HG03280 (cell line): ENCODE data around the gene MARCHF9.
"Not testable (repeated sequence)": the region's sequence is repeated elsewhere in the genome, so short reads cannot be mapped to it uniquely, and the experiment has no call there.

ENCODE experiments used
- ATAC-seq: cut with Tn5 transposase; IDR thresholded peaks from one replicate; pipeline ENCODE4 v1.9.1; 2021; ENCODE audit warnings: mild to moderate bottlenecking, moderate library complexity; ENCODE audit not compliant: unreplicated experiment

The MARCHF9 gene

DNA sequence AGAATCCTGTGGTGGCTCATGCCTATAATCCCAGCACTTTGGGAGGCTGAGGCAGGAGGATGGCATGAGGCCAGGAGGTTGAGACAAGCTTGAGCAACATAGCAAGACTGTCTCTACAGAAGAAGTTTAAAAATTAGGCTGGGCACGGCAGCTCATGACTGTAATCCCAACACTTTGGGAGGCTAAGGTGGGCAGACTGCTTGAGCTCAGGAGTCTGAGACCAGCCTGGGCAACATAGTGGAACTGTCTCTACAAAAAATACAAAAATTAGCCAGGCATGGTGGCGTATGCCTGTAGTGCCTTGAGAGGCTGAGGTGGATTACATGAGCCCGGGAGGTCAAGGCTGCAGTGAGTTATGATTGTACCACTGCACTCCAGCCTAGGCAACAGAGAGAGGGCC is 13.0 kb downstream of the MARCHF9 start:
- ATAC-seq = no peak

DNA sequence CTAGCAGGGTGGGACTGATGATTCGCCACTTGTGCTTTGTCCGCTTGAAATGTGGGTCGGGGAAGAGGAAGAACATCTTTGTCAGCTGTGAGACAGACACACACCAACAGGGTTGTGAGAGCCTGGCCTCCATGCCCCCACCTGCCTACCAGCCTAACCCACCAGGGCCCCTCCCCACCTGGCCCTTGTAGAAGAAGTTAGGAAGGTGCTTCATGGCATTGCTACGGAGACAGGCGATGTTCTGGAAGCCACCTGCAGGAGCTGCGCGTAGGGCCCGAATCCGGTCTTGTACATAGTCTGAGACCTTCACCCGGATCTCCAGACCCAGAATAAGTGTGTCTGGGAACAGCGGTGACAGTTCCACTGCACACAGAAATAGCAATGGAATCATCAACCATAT is 14.7 kb downstream of the MARCHF9 start:
- ATAC-seq = no peak

DNA sequence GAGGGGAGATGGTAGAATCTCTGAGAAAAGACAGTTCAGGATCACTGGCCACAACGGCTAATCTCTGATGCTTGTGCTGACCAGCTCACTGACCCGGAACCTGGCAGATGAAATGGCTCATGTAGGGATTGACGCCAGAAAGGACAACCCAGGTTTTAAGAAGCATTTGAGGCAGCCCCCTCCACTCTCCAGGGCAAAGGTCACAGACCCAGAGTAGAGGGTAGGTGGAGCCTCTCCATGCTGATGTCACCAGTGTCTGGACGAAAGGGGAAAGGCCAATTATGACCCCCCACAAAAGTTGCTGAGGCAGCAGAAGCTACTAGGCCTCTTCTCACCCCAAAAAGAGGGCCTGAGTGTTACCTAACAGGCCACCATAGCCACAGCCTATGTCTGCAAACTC is 15.8 kb downstream of the MARCHF9 start:
- ATAC-seq = no peak

DNA sequence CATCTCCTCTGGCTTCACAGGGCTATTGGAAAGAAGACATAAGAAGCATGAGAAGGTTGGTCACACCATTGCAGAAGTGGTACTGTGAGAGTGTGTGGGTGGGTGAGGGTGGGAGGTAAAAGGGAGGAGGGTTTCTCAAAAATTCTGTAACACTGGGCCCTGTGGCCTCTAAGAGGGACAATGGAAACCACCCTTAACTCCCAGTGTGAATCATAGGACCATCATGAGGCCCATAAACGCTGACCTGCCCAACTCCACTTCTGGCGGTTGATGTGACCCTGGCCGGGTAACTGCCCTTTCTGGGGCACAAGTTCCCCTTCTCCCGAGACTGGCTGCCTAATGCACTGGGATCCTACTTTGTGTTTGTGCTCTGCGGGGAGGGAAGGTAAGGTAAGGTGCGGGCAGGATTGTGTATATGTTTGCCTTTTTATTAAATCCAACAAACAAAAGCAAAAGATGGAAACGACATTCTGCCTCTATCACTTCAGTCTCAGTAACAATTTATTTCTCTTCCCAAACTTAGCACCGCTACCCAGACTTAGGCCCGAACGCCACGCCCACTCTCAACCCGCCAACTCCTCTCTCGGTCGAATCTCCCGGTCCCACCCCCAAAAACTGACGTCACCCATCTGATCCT is 16.5 kb downstream of the MARCHF9 start:
- peak; percentile 73 for ATAC-seq

DNA sequence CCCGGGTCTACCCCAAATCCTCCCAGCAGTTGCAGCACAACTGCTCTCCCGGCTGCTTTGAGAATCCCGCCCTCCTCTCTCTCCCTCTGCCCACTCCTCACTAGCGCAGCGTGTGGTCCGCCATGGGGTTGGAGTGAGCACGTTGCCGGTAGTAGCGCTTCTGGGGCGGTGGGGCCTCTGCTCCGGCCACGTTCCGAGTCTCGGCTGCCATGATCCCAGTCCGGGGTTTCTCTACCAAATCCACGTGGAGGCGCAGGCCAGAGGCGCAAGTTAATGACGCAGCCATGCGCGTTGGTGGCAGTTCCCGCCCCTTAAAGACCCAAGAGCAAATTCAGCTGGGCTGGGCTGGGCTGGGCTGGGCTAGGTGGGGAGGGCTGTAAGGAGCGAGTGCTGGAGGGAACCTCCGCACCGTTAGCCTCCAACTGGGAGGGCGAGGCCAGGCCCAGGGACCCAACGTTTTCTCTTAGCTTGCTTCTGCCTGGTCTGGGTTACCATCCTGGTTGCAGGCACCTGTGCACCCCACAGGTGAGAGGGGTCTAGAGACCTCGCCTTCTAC is 17.0 kb downstream of the MARCHF9 start, which contains the start of gene METTL1:
METTL1 (minus strand) TSS at position 233 of the 556 bp plus-strand sequence; CDS start at position 211, 22 bp downstream.
- ATAC-seq = peak; percentile 78

DNA sequence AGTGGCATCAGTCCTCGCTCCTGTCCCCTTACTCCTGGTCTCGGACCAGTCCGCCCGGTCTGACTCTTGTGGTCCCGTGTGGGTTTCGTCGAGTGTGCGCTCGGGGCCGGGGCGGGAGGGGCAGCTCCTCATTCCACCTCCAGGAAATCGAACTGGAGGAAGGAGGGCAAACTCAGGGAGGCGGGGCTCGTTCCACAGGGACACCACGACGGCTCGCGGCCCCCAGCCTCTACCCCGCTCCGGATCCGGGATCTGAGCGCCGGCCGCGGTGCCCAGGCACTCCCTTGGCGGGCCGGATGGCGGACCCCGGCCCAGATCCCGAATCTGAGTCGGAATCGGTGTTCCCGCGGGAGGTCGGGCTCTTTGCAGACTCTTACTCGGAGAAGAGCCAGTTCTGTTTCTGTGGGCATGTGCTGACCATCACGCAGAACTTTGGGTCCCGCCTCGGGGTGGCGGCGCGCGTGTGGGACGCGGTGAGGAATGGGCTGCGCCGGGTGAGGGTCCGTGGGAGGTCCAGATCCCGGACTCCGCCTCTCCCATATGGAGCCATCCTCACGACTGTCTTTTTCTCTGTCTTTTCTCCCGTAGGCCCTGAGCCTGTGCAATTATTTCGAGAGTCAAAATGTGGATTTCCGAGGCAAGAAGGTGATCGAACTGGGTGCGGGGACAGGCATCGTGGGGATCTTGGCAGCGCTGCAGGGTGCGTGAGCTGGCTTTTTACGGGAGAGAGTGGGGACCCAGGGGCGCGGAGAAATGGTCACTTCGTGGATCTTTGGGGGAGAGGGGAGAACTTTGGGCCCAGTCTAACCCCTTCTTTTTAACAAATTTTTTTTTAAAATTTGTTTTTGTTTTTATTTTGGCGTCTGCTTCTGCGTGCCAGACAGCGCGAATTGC is 17.8 kb downstream of the MARCHF9 start, which contains the start of gene EEF1AKMT3:
EEF1AKMT3 (plus strand) TSS at position 186 of the 894 bp plus-strand sequence; CDS start at position 297, 111 bp downstream.
- ATAC-seq = peak; percentile 15

DNA sequence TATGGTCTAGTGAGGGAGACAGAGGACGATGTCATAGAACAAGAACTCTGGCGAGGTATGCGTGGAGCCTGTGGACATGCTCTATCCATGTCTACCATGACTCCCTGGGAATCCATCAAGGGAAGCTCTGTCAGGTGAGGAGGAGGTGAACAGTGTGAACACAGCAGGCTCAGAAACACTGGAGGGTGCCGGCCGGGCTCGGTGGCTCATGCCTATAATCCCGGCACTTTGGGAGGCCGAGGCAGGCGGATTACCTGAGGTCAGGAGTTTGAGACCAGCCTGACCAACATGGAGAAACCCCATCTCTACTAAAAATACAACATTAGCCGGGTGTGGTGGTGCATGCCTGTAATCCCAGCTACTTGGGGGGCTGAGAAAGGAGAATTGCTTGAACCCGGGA is 19.7 kb downstream of the MARCHF9 start:
- not testable (repeated sequence) for ATAC-seq

DNA sequence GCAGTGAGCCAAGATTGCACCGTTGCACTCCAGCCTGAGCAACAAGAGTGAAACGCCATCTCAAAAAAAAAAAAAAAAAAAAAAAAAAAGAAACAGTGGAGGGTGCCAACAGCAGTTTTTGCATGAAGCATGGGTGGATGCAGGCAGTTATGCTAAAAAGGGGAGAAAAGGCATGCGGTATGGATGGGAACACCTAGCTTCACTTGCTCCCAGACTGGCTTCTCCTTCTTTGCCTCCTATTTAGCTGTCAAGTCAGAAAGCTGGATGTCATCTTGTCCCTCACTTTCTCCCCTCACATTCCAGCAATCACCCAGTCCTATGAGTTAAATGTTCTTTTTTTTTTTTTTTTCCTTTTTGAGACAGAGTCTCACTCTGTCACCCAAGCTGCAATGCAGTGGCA is 20.1 kb downstream of the MARCHF9 start:
- ATAC-seq = no peak

DNA sequence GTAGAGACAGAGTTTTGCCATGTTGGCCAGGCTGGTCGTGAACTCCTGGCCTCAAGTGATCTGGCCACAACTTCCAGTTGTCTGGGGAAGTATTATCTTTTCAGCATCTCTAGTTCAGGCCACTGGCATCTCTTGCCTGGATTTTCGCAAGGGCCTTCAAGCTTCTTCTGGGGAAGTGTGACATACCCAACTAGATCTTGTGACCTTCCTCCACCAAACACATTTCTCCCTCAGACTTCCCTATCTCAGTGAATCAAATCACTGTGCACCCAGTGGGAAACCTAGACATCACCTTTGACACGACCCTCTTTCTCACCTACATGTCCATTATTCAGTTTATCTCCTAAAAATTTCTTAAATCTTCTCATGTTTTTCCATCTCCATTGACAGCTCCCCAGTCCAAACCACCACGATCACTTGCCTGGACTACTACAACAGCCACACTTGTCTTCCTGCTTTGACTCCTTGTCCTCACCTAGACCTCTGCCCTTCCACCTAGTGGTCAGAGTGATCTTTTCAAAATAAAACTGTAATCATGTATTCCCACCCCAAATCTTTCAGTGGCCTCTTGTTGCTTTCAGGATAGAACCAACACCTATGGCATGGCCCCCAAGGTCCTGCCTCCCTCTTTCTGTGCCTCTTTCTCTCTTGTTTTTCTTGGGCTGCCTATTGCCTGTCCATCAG is 20.8 kb downstream of the MARCHF9 start:
- ATAC-seq = no peak

DNA sequence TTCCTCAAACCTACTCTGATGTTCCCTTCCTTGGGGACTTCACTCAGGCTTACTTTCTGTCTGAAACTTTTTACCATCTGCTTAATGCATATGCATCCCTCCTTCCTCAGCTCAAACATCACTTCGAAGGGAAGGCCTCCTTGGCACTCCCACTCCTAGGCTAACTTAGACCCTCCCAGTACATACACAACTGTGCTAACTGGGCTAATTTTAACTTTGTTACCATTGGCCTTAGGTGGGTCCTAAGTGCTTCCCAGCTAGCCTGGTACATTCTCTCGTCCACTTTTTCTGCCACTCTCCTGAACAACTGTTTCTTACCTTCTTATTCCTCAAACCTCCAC is 21.3 kb downstream of the MARCHF9 start:
- no peak for ATAC-seq

DNA sequence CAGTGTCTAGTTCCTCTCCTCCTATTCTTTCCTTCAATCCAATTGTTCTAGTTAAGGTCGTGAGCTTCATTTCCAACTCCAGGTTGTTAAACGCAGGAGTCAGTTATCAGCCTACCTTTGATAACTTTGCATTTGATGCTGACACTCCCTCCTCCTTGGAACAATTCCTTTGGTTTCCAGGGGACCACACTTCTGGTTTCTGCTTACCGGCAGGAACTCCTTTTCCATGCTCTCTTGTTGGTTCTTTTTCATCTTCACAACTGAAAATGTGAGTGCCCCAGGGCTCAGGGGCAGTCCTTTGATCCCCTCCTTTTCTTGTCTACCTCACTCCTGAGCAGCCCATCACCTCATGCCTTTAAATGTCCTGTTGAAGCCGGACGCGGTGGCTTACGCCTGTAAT is 22.5 kb downstream of the MARCHF9 start:
- no peak for ATAC-seq

DNA sequence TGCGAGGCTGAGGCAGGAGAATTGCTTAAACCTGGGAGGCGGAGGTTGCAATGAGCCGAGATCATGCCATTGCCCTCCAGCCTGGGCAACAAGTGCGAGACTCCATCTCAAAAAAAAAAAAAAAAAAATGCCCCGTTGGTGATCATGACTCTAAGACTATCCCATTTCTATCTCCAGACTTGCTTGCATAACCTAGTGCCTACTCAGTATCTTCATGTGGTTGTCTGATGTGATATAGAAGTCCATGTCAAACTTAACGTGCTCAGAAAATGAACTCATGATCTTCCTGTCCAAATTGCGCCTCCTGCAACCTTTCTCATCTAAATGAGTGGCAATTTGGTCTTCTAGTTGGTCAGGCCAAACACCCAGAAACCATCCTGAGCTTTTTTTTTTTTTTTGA is 23.0 kb downstream of the MARCHF9 start:
- no peak for ATAC-seq

DNA sequence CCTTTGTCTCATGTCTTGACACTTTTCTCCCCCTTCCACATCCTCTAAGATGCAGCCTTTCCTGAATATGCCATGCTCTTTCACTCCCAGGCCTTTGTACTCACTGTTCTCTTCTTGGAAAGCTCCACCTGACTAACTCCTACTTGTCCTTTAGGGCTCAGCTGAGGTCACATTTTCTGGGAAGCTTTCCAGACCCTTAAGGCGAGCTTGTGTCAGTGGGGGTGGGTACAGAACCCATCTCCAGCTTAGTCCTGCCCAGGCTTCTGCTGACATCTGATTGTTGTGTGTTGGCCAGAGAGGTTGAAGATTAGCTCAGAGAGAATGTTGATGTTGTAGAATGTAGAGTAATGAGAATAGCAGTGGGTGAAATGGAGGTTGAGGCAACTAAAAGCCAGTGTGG is 24.8 kb downstream of the MARCHF9 start:
- no peak for ATAC-seq

DNA sequence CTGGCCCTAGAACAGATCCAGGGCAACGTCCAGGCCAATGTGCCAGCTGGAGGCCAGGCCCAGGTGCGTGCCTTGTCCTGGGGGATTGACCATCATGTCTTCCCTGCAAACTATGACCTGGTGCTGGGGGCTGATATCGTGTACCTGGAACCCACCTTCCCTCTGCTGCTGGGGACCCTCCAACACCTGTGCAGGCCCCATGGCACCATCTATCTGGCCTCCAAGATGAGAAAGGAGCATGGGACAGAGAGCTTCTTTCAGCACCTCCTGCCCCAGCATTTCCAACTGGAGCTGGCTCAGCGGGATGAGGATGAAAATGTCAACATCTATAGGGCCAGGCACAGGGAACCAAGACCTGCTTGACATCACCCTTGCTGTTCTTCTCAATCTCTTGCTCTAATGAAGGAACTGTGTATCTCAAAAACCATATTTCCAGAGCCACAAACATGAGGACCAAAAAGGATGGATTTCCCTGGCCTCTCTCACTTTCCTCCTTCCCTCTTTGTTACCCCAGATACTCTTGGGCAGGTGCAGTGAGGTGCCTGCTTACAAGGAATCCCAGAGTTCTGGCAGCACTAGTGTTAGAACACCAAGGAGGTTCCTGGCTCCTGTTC is 25.5 kb downstream of the MARCHF9 start:
- ATAC-seq = no peak

DNA sequence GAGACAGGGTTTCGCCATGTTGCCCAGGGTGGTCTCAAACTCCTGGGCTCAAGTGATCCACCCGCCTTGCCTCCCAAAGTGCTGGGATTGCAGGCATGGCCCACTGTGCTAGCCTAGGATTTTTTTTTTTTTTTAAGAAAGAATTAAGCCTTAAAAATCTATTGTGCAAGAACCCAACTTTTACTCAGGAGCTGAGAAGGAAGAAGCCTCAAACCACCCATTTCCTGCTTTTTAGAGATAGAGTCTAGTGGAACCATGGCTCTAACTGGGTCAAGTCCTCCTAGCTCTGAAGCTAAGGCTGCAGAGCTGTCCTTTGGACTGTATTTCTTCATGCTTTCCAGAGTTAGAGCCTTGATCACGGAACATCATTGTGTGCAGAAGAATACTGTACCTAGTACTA is 26.3 kb downstream of the MARCHF9 start:
- ATAC-seq = no peak

DNA sequence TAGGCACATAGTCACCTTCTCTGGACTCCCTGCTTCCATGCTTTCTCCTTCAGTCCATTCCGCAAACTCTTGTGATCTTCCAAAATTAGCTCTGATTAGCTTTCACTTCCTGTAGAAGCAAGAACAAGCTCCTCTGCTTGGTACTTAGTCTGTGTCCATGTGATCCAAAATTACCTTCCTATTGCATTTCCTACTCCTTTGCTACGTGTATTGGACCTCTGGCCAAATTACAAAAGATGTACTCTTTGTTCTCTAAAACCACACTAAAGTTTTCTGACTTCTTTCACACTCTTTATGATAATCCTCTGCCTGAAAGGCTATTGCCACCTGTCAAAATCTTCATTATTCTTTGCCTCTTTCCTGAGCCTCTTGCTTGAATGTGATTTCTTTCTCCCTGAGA is 26.9 kb downstream of the MARCHF9 start:
- ATAC-seq = no peak

DNA sequence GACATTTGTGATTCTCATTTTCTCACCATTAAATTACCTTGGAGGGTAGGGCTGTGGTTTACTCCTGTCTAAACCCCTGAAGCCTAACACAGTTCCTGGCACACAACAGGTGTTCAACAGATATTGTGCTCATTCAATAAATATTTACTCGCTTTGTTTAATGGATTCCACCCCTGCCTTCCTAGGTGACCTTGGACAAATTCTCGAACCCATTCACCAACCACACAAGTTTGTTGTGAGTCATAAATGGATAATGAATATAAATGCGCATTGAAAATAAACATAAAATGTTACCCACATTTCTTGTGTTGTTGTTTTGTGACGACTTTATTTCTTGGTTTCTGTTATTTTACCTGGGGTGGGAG is 27.3 kb downstream of the MARCHF9 start:
- peak; percentile 11 for ATAC-seq

DNA sequence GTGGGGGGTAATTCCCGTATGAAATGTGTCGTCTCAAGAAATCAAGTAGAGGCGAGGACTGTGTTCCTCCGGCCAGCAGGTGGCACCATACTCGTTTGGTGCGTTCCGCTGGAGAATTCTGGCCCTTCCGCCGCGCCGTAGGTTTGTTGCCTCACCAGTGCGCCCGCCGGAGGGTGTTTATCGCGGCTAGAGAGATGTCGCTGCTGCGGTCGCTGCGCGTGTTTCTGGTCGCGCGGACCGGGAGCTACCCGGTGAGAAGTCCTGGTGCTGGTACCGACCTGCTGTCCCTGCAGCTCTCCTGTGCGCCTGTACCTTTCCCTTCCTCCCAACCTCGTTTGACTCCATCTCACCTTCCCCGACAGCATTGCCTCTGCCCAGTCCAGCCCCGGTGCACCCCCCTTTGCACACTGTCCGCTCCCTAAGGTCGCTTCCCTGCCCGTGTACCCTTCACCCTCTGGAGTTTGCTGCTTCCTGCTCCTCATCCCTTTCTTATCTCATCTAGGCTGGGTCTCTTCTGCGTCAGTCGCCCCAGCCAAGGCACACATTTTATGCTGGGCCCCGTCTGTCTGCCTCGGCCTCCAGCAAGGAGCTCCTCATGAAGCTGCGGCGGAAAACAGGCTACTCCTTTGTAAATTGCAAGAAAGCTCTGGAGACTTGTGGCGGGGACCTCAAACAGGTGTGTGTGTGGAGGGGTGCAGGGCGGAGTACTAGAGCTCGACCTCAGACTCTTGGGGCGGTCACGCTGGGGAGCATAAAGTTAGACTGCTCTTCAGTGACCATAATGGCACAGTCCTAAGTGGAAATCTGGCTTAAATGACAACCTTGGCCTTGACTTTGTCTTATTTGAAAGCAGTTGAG is 27.9 kb downstream of the MARCHF9 start, which contains the start of gene TSFM:
TSFM (plus strand) TSS at position 180 of the 858 bp plus-strand sequence; CDS start at position 195, 15 bp downstream.
- ATAC-seq = peak; percentile 86

DNA sequence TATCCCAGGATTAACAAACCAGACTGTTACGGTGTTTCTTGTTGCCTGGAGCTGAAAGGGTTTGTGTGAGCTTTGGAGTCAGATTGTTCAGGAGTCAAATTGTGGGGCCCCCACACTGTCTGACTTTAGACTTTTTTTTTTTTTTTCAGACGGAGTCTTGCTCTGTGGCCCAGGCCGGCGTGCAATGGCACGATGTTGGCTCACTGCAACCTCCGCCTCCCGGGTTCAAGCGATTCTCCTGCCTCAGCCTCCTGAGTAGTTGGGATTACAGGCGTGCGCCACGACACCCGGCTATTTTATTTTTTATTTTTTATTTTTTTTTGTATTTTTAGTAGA is 28.5 kb downstream of the MARCHF9 start:
- no peak for ATAC-seq

DNA sequence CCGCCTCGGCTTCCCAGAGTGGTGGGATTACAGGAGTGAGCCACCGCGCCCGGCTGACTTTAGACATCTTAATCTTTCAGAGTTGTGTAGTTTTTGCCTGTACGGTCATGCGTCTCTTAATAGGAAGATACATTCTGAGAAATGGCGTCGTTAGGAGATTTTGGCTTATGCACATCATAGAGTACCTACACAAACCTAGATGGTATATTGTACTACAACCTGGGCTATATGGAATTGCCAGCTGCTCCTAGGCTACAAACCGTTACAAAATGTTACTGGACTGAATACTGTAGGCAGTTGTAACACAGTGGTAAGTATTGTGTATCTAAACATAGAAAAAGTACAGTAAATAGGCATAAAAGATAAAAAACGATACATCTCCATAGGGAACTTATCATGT is 29.0 kb downstream of the MARCHF9 start:
- no peak for ATAC-seq
